SK-N-SH treated with all-trans-retinoic acid at 6 μM for 48 hours (cell line): Measurements from ENCODE around the gene RUNX3.

ENCODE experiments used
- ATAC-seq: fragments of 200-7000 bp; cut with Tn5 transposase; 3 replicates; pipeline ENCODE4 v1.9.1; 2020; ENCODE audit warnings: mild to moderate bottlenecking, moderate library complexity
- ARNTL ChIP-seq: fragments of 450-650 bp; formaldehyde crosslinking; IDR thresholded peaks from 2 replicates; pipeline ENCODE4 v1.5.0; 2020; ENCODE audit warnings: low read depth, mild to moderate bottlenecking, moderate library complexity, borderline replicate concordance
- BACH2 ChIP-seq: fragments of 250-450 bp; sonication (Bioruptor Pico); IDR thresholded peaks from 2 replicates; pipeline ENCODE4 v1.9.0; 2021; ENCODE audit warnings: mild to moderate bottlenecking, borderline replicate concordance
- CREB5 ChIP-seq: fragments of 250-450 bp; sonication (Bioruptor Pico); IDR thresholded peaks from 2 replicates; pipeline ENCODE4 v1.5.1; 2020; ENCODE audit warnings: low read depth, mild to moderate bottlenecking, moderate library complexity
- CSRNP3 ChIP-seq: fragments of 250-450 bp; sonication (Bioruptor Pico); IDR thresholded peaks from 2 replicates; pipeline ENCODE4 v1.5.1; 2021; ENCODE audit warnings: mild to moderate bottlenecking, moderate library complexity
- ESRRG ChIP-seq: fragments of 250-450 bp; sonication (Bioruptor Pico); IDR thresholded peaks from 2 replicates; pipeline ENCODE4 v1.6.1; 2021; ENCODE audit warnings: mild to moderate bottlenecking
- GLIS3 ChIP-seq: fragments of 250-450 bp; sonication (Bioruptor Pico); IDR thresholded peaks from 2 replicates; pipeline ENCODE4 v1.5.0; 2020; ENCODE audit warnings: mild to moderate bottlenecking, moderate library complexity
- ISL1 ChIP-seq: fragments of 250-450 bp; sonication (Bioruptor Pico); IDR thresholded peaks from 2 replicates; pipeline ENCODE4 v2.1.2; 2022; ENCODE audit warnings: mild to moderate bottlenecking, moderate library complexity
- OSR1 ChIP-seq: fragments of 250-450 bp; sonication (Bioruptor Pico); IDR thresholded peaks from 2 replicates; pipeline ENCODE4 v1.8.0; 2022; ENCODE audit warnings: moderate library complexity, mild to moderate bottlenecking, inconsistent platforms
- POU6F1 ChIP-seq: fragments of 250-450 bp; sonication (Bioruptor Pico); IDR thresholded peaks from 2 replicates; pipeline ENCODE4 v1.8.0; 2021; ENCODE audit warnings: low read depth, mild to moderate bottlenecking, moderate library complexity, borderline replicate concordance
- PPARA ChIP-seq: fragments of 250-450 bp; sonication (Bioruptor Pico); IDR thresholded peaks from 2 replicates; pipeline ENCODE4 v1.5.0; 2020; ENCODE audit warnings: mild to moderate bottlenecking, borderline replicate concordance
- RARB ChIP-seq: fragments of 250-450 bp; sonication (Bioruptor Pico); IDR thresholded peaks from 2 replicates; pipeline ENCODE4 v1.8.0; 2021; ENCODE audit warnings: mild to moderate bottlenecking, moderate library complexity
- SNAI2 ChIP-seq: fragments of 250-450 bp; sonication (Bioruptor Pico); IDR thresholded peaks from 2 replicates; pipeline ENCODE4 v1.5.0; 2020; ENCODE audit warnings: mild to moderate bottlenecking, moderate library complexity
- TCF4 ChIP-seq: fragments of 250-450 bp; sonication (Bioruptor Pico); IDR thresholded peaks from 2 replicates; pipeline ENCODE4 v1.8.0; 2021; ENCODE audit warnings: mild to moderate bottlenecking, moderate library complexity, borderline replicate concordance
- TOX ChIP-seq: fragments of 250-450 bp; sonication (Bioruptor Pico); IDR thresholded peaks from 2 replicates; pipeline ENCODE4 v1.8.0; 2021; ENCODE audit warnings: mild to moderate bottlenecking, moderate library complexity, borderline replicate concordance
- TSHZ2 ChIP-seq: fragments of 250-450 bp; sonication (Bioruptor Pico); IDR thresholded peaks from 2 replicates; pipeline ENCODE4 v1.5.0; 2020; ENCODE audit warnings: mild to moderate bottlenecking, moderate library complexity
- ZFP3 ChIP-seq: fragments of 250-450 bp; sonication (Bioruptor Pico); IDR thresholded peaks from 2 replicates; pipeline ENCODE4 v1.5.0; 2020; ENCODE audit warnings: mild to moderate bottlenecking, moderate library complexity
- ZFP30 ChIP-seq: fragments of 450-650 bp; formaldehyde crosslinking; IDR thresholded peaks from 2 replicates; pipeline ENCODE4 v1.5.0; 2022; ENCODE audit warnings: mild to moderate bottlenecking, moderate library complexity
- ZNF565 ChIP-seq: fragments of 450-650 bp; formaldehyde crosslinking; conservative IDR thresholded peaks from 2 replicates; pipeline ENCODE4 v1.5.0; 2020; ENCODE audit warnings: low read depth, mild to moderate bottlenecking, moderate library complexity
- ZNF70 ChIP-seq: fragments of 450-650 bp; formaldehyde crosslinking; IDR thresholded peaks from 2 replicates; pipeline ENCODE4 v1.5.0; 2020; ENCODE audit warnings: mild to moderate bottlenecking, moderate library complexity
- ZNF8 ChIP-seq: fragments of 450-650 bp; formaldehyde crosslinking; IDR thresholded peaks from 2 replicates; pipeline ENCODE4 v1.5.0; 2020; ENCODE audit warnings: mild to moderate bottlenecking, moderate library complexity

The RUNX3 gene

GRCh38 chr1:24898909-24899439 lies 31.1 kb downstream of the RUNX3 start:
- ATAC-seq, result no peak
- no peak for TF ChIP-seq BACH2 (CRISPR knock-in tag)
- no peak for TF ChIP-seq ESRRG (CRISPR knock-in tag)

- TF ChIP-seq ZNF565 (CRISPR knock-in tag) (no peak), ZNF70 (no peak), ZNF8 (CRISPR knock-in tag) (no peak), CSRNP3 (CRISPR knock-in tag) (no peak), RARB (CRISPR knock-in tag) (no peak), CREB5 (CRISPR knock-in tag) (no peak), POU6F1 (CRISPR knock-in tag) (no peak), ZFP30 (CRISPR knock-in tag) (no peak), TOX (CRISPR knock-in tag) (no peak), OSR1 (CRISPR knock-in tag) (no peak), ISL1 (CRISPR knock-in tag) (no peak), ZFP3 (CRISPR knock-in tag) (no peak), ESRRG (CRISPR knock-in tag) (no peak), SNAI2 (CRISPR knock-in tag) (no peak), TCF4 (CRISPR knock-in tag) (no peak), BACH2 (CRISPR knock-in tag) (no peak), GLIS3 (no peak), TSHZ2 (no peak), ARNTL (no peak), PPARA (CRISPR knock-in tag) (no peak)
- peak; percentile 95 for ATAC-seq
Observed at GRCh38 chr1:24898152-24898908, 31.7 kb downstream of the RUNX3 start.

- ATAC-seq, result peak; percentile 24
- TF ChIP-seq ZNF565 (CRISPR knock-in tag), result no peak
- no peak for TF ChIP-seq OSR1 (CRISPR knock-in tag)
- TF ChIP-seq ESRRG (CRISPR knock-in tag), result no peak
Observed at GRCh38 chr1:24897263-24898151, 32.6 kb downstream of the RUNX3 start.
